Measurements from ENCODE around the gene SLC7A6OS.

DNA sequence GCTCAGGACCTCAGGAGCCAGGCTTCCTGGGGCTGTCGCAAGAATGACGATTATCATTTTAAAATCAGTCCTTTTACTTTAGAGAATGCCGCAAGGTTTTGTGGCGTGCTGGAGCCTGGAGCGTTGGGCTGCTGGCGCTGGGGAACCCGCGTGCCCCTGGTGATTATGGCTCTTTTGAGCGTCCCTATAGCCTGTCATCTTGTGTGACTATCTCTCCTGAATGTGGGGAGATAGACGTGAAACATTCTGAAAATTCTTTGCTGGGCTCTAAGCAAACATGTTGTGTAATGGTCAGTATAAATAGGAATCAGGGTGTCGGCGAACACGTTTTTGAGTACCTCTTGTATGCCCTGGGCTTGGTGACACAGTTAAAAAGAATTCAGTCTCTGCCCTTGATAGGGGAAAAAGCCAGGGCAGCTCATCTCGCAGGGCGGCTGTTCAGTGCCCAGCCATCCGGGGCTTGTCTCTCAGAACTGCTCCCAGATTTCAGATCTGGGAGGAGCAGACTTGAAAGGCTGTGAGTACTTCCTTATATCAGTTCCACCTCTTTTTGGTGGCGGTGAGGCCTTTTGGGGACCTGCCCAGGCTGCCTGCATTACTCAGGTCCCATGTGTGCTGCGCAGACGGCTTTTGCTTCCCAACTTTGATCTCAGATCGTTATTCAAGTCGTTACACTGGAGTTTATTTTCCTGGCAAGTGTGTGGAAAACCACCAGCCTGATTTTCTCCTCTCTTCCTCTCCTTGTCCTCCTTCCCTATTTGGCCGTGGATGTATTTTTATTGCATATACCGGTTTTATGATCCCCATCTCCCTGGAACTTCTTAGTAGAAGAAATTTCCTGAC lies 45.4 kb downstream of the SLC7A6OS start:
- TF ChIP-seq, protein P1, sequence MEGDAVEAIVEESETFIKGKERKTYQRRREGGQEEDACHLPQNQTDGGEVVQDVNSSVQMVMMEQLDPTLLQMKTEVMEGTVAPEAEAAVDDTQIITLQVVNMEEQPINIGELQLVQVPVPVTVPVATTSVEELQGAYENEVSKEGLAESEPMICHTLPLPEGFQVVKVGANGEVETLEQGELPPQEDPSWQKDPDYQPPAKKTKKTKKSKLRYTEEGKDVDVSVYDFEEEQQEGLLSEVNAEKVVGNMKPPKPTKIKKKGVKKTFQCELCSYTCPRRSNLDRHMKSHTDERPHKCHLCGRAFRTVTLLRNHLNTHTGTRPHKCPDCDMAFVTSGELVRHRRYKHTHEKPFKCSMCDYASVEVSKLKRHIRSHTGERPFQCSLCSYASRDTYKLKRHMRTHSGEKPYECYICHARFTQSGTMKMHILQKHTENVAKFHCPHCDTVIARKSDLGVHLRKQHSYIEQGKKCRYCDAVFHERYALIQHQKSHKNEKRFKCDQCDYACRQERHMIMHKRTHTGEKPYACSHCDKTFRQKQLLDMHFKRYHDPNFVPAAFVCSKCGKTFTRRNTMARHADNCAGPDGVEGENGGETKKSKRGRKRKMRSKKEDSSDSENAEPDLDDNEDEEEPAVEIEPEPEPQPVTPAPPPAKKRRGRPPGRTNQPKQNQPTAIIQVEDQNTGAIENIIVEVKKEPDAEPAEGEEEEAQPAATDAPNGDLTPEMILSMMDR (IDR thresholded peaks at IDR 0.05): no peak
- peak in 1 of 2 donors; percentile 75 for TF ChIP-seq EP300 (IDR thresholded peaks at IDR 0.05)
- peak; percentile 13 to 52 for TF ChIP-seq POLR2A (IDR thresholded peaks at IDR 0.05)

Measured in tibial nerve (tissue), 4 donors.